SK-N-SH (cell line): ENCODE measurements around the gene PXK.

Experiments used
- CTCF ChIP-seq: fragments of 200-600 bp; sonication (generic); IDR thresholded peaks from 2 replicates; pipeline ENCODE4 v1.6.1; 2017; ENCODE audit warnings: antibody characterized with exemption, mild to moderate bottlenecking, moderate library complexity
- FOXM1 ChIP-seq: IDR thresholded peaks from 2 replicates; pipeline ENCODE4 v1.4.0; 2012; ENCODE audit warnings: low read depth, mild to moderate bottlenecking
- JUND ChIP-seq: IDR thresholded peaks from 2 replicates; pipeline ENCODE4 v1.4.0; 2012
- MAX ChIP-seq: IDR thresholded peaks from 2 replicates; pipeline ENCODE4 v1.4.0; 2012; ENCODE audit warnings: low read depth
- REST ChIP-seq: IDR thresholded peaks from 2 replicates; pipeline ENCODE4 v1.6.1; 2012; ENCODE audit warnings: mild to moderate bottlenecking, low read depth, low read length, moderate library complexity
- RFX5 ChIP-seq: IDR thresholded peaks from 2 replicates; pipeline ENCODE4 v1.6.1; 2012; ENCODE audit warnings: mild to moderate bottlenecking, improper control_type of control experiment, low read length
- SMC3 ChIP-seq: IDR thresholded peaks from 2 replicates; pipeline ENCODE4 v1.6.1; 2012; ENCODE audit warnings: low read depth, low read length, improper control_type of control experiment
- TAF1 ChIP-seq: IDR thresholded peaks from 2 replicates; pipeline ENCODE4 v1.6.1; 2012; ENCODE audit warnings: low read depth, mild to moderate bottlenecking, low read length, moderate library complexity, borderline replicate concordance
- ZBTB33 ChIP-seq: IDR thresholded peaks from 2 replicates; pipeline ENCODE4 v1.4.0; 2012; ENCODE audit warnings: low read depth, borderline replicate concordance
- TF ChIP-seq, protein P1 (sequence below): IDR thresholded peaks from 2 replicates; pipeline ENCODE4; 2012
- TF ChIP-seq, protein P2 (sequence below): fragments of 150-350 bp; IDR thresholded peaks from 2 replicates; pipeline ENCODE4 v1.6.1; 2017; ENCODE audit warnings: antibody characterized with exemption, low read length, low read depth, borderline replicate concordance

GRCh38 chr3:58377750-58378149, 45.1 kb downstream of the PXK start:
- TF ChIP-seq SMC3 (no peak), TAF1 (no peak), REST (no peak), CTCF (no peak), ZBTB33 (no peak), FOXM1 (no peak), RFX5 (no peak), JUND (no peak), MAX (no peak)
- TF ChIP-seq, protein P1, sequence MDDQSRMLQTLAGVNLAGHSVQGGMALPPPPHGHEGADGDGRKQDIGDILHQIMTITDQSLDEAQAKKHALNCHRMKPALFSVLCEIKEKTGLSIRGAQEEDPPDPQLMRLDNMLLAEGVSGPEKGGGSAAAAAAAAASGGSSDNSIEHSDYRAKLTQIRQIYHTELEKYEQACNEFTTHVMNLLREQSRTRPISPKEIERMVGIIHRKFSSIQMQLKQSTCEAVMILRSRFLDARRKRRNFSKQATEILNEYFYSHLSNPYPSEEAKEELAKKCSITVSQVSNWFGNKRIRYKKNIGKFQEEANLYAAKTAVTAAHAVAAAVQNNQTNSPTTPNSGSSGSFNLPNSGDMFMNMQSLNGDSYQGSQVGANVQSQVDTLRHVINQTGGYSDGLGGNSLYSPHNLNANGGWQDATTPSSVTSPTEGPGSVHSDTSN = no peak
- TF ChIP-seq, protein P2, sequence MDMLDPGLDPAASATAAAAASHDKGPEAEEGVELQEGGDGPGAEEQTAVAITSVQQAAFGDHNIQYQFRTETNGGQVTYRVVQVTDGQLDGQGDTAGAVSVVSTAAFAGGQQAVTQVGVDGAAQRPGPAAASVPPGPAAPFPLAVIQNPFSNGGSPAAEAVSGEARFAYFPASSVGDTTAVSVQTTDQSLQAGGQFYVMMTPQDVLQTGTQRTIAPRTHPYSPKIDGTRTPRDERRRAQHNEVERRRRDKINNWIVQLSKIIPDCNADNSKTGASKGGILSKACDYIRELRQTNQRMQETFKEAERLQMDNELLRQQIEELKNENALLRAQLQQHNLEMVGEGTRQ = no peak
